ENCODE measurements around the gene MICAL2.

GRCh38 chr11:12274056-12274455 is 163.7 kb downstream of the MICAL2 start:
- TF ChIP-seq CTCF (IDR thresholded peaks at IDR 0.05) (no peak), POLR2A (IDR thresholded peaks at IDR 0.05) (no peak)
